ENCODE measurements around the gene ACKR4.
"Not testable (repeated sequence)": the region's sequence is repeated elsewhere in the genome, so short reads cannot be mapped to it uniquely, and the experiment has no call there.

ACKR4 gene

DNA sequence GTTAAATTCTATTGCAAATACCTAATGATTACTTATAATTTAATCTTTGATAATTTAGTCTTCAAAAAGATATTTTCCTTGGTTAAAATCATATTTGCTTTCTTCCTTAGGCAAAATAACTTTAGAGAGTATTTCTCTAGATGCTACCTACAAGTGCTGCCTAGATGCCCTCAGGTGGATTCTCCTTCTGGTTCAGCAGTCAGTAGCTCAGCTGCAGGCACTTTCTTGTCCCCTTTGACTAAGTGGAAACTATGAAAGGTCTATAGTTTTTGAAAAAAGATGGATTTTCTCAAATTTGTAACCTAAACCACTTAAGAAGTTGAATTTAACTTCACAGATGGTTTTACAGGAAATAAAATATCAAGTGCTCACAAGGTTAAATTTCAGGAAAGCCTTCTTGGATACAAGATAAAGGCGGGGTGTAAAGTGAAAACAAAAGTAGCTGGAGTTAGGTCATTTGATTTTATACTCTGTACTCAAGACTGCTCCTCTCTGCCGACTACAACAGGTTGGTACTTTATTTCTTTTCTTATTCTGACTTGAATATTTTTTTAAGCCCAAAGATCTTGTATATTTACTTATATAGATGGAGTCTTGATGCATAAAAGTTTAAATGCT, at the start of gene ACKR4:
ACKR4 (plus strand) TSS at position 455 of the 618 bp plus-strand sequence. CDS start 3,128 bp downstream, outside the sequence.
- DNase-seq: no peak

DNA sequence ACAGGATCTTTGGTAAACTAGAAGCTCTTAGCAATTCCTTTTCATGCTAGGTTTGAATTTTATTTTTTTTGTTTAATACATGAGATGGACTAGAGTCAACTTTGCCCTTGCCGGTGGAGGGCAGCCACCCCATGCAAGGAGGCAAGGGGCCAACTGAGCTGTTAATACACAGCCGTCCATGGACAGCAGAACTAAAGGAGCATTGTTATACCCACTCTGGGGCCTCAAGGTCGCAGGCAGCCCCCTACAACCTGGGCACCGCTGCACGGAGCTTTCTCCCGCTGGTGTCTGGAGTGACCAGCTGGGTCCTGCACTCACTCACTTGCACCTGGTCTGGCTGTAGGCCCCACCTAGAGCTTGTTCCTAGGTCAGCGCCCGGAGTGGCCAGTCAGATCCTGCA, 47.9 kb upstream of the ACKR4 start:
- DNase-seq: no peak

DNA sequence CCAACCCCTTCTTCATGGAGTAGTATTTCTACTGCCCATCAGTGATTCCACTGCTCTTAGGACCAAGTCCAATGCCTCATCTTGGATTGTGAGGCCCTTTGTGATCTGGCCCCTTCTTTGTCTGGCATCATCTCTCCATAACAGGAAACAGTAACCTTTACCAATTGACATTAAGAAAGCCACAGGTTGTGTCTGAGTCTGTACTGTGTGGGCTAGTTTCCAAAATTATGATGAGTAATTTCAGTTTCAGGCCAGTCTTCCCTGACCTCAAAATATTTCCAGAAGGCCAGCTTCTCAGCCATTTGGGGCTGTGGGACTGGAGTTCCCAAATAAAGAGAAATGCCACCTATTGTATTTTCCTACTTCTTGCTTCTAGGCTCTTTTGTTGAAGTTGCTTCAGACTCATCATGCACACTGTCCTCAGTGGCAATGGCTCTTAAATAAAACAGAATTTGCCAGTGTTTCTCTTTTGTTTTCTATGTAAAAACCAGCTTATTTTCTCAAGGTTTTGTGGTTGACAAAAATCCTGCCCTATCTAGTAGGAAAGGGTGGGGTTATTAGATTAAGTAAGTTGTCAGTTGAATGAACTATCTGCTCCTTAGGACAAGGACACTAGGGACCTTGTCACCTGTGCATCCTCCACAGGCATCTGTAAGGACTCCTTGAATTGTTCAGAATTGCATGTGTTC, 47.0 kb upstream of the ACKR4 start:
- DNase-seq: no peak

DNA sequence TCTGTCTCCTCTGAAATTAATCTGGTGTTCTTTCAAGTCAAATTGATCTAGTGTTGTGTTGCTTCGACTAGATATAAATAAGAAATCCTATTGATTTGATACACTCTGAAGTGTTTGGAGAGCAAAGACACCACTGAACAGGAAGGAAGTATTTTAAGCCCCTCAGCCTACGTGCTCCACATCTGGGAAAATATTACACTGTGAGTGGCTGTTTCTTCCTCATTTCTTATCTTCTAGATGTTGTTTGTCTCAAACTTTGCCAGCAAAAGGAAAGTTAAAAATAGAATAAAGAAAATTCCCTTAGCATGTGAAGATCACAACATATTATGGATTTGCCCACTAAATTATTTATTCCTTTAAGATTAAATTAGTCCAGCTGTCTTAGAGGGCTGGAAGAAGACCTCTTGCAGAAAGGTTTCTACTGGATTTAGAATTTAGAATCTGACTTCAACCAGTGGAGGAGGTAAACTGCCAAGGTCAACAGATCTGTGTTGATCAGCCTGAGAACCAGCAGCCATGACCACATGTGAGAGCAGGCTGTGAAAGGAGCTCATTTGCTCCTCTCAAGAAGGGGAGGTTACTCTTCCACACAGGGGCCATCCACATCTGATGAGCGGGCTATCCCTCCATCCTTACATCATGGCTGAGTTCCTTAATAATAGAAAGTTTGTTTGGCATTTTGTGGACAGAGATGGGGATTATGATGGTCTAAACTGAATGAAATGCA, 46.3 kb upstream of the ACKR4 start:
- DNase-seq: no peak

DNA sequence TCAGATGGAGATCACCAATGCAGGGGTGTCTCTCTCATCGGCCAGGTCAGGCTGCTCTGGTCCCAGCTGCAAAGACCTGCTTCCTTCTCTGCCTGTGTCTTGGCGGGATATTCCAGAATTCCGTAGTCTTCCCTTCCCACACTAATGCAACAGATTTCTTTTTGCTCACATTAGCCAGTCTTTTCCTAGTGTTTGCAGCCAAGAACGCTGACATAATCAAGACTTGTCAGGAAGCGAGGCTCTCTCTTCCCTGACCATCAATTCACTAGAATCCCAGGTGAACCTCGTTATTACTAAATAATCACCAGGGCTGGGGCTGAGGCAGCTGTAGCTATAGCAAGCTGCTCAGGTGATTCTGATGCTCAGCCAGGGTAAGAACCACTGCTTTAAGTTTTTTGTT, 43.2 kb upstream of the ACKR4 start:
- no peak for DNase-seq

GRCh38 chr3:132554437-132554836, 42.6 kb upstream of the ACKR4 start:
- DNase-seq: no peak

DNA sequence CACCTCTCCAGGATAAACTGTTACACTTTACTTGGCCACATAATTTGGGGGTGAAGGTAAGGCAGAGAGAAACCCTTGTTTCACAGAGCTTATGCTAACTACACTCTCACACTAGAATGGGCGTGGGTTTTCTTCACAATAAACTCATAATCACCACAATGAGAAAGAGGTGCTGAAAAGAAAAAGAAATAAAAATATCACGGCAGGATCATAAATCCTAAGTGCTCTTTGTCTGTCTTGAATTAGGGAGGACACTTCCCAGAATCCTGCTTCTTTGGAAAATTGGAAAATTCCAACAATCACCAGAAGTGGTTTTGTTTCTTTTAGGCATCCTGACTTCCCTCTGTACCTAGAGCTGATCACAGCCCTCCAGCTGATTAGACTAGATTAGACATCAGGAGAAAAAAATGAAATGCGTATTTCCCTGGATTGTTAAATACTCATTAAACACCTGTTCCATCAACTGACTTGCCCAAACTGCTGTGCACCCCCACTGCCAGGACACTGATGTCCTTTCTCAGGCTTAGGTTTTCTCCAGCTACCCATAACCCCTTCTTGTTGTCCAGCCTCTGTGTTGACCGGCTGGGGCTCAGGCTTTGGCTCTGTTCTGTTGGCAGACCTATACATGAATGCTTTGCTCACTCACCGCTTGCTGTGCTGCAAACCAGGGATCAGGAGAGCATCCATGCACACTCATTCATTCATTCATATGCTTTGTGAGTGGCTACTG, 41.6 kb upstream of the ACKR4 start:
- no peak for DNase-seq

GRCh38 chr3:132556036-132556386, 41.1 kb upstream of the ACKR4 start:
- DNase-seq: not testable (repeated sequence)

DNA sequence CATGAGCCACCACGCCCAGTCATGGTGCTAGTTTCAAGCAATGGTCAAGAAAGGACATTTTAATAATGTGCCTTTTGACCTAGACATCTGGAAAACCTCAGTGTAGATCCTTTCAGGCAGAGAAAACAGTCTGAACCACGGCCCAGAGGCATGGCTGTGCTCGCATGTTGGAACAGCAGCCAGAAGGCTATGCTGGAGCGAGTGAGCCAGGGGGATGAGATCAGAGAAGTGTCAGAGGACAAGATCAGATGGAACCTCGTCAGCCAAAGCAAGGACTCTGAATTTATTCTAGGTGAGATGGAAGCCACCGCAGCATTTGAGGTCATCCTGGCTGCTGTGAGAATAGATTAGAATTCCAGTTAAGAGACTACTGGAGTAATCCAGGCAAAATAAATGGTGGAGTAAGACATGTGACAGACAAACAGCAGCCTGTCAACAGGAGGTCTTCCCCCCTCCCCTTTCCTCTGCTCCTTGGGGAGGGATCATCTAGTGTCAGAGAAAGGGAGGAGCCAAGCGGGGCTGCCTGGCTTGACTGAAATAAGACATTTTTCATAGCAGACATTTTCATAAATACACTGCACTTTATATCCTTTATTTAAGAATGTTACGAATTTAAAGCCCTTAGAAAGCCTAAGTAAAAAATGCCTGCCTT, 40.4 kb upstream of the ACKR4 start:
- DNase-seq: no peak

DNA sequence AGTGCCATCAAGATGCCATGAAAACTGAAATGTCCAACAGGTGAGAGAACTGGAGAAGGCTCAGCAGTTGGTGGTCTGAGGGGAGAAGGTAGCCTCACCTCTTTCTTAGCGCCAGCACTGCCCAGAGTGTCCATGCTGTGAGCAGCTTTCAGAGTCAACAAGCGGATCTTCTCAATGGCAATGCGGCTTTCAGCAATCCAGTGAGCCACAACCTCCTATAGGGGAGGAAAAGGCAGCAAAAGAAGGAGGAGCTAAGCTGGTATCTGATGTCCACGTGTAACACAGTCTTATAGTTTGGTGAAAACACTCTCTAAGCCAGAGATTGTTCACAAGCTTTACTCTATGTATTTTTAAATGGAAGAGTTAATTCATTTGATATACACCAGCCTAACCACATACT, 36.1 kb upstream of the ACKR4 start:
- DNase-seq: no peak

DNA sequence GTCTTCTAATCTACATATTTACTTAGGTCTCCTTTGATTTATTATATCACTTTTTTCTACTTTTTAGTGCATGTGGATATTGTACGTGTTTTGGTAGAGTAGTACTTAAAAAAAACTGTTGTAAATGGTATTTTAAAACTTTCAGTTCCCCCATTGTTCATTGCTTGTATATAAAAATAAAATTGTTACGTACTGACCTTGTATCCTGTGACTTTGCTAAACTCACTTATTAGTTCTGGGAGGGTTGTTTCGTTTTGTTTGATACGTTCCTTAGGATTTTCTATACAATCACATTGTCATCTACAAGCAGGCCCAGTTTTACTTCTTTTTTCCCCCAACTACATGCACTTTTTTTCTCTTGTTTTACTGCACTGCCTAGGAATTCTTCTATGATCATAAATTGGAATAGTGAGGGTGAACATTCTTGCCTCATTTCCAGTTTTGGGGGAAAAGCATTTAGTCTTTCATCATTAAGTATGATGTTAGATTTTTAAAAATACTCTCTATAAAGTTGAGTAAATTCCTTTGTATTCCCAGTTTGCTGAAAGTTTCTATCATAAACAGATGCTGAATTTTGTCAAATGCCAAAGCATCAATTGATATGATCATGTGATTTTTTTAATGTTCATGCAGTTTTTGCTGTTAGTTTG, 33.5 kb upstream of the ACKR4 start:
- DNase-seq: no peak

DNA sequence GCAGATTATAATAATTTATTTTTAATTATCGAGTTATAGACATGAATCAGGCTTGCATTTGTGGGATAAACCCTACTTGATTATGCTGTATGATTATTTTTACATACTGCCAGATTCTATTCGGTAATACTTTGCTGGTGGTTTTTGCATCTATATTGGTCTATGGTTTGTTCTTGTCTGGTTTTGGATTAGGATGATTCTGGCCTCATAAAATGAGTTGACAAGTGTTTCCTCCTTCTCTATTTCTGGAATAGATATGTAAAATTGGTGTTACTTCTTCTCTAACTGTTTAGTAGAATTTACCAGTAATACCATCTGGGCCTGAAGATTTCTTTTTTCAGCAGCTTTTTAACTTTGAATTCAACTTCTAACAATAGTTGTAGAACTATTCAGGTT, 33.0 kb upstream of the ACKR4 start:
- no peak for DNase-seq

DNA sequence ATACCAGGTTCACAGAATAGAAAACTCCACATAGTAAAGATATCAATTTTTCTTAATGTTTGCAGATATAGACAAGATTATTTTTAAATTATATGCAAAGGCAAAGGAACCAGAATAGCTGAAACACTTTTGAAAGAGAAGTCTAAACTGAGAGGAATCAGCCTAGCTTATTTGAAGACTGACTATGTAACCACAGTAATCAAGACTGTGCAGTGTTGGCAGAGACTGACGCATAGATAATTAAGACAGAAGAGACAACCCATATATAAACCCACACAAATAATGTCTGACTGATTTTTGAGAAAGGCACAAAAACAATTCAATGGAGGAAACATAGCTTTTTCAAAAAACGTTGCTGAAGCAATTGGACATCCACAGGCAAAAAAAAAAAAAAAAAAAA, 28.6 kb upstream of the ACKR4 start:
- DNase-seq: no peak

- DNase-seq: no peak
Observed at GRCh38 chr3:132569153-132569552, 27.9 kb upstream of the ACKR4 start.

GRCh38 chr3:132569580-132569979, 27.5 kb upstream of the ACKR4 start:
- DNase-seq: no peak

- DNase-seq: no peak
Observed at GRCh38 chr3:132570016-132570415, 27.1 kb upstream of the ACKR4 start.

- DNase-seq: no peak
Observed at GRCh38 chr3:132573797-132574211, 23.3 kb upstream of the ACKR4 start.

DNA sequence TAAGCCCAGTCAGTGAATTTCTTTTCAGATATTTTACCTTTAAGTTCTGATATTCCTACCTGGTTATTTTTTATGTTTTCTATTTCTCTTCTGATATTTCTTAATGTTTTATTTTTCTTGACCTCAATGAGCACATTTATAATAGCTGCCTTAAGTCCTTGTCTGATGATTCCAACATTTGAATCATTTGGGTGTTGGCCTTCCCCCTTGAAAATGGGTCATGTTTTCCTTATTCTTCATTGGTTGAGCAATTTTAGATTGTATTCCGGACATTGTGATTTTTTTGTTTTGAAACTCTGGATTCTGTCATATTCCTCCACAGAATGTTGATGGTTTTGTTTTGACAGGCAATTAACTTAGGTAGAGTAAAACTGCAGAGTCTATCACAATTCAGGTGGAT, 9.7 kb upstream of the ACKR4 start:
- no peak for DNase-seq

- no peak for DNase-seq
Observed at GRCh38 chr3:132592216-132592615, 4.9 kb upstream of the ACKR4 start.

- DNase-seq: no peak
Observed at GRCh38 chr3:132593241-132593946, 3.7 kb upstream of the ACKR4 start.

DNA sequence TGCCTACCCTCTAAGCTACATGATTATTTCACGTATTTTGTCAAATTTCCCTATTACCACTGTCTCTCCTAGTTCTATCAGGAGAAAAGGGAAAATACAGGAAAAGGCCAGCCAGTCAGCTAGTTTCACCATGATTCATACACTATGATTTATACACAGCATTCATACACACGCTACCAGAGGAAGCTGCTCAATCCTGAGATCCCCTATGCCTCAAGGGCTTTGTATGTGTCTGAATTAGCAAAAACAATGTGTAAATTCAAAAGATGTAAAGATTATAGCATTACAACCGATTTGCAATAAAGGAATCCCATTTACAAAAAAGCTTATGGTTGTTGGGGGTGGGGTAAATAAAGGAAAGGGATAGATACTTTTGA, 3.1 kb upstream of the ACKR4 start:
- DNase-seq: no peak

DNA sequence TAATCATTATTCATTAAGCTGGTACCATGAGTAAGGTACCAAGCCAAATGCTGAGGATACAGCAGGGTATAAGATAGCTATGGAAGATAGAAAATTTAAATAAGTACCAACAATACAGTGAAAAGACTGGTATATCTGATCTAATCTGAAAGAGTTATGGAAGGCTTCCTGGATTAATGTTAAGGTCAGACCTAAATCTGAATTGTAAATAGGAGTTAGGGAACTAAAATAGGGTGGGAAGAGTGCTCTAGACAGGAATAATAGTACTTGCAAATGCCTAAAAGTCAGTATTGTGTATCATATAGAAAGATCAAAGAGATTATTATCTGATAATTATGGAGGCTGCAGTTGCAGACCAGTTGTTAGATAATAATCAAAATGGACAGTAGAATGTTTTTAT, 2.6 kb upstream of the ACKR4 start:
- no peak for DNase-seq
